GM10248 (cell line): ENCODE data around the gene HDHD5.

Experiments
- CTCF ChIA-PET: fragments of 300-600 bp; sonication (Branson Sonifier 250); formaldehyde crosslinking; extraction: SDS; loops from one replicate; lab custom pipeline; 2021; ENCODE audit warnings: antibody characterized with exemption; lab: Yijun Ruan, JAX
- POLR2A ChIA-PET: fragments of 350-650 bp; sonication (Branson Sonifier 250); formaldehyde crosslinking; extraction: SDS; loops from one replicate; lab custom pipeline; 2020; ENCODE audit warnings: antibody characterized with exemption; lab: Yijun Ruan, JAX
- DNase-seq: peaks from one replicate; pipeline ENCODE4 v3.0.0; 2012; ENCODE audit errors: extremely low spot score
- TF ChIP-seq, protein P1 (sequence below): IDR thresholded peaks from 2 replicates; pipeline ENCODE4 v1.5.1; 2012; ENCODE audit warnings: mild to moderate bottlenecking, low read depth; ENCODE audit errors: extremely low read depth, missing control alignments, control extremely low read depth

Gene HDHD5

DNA sequence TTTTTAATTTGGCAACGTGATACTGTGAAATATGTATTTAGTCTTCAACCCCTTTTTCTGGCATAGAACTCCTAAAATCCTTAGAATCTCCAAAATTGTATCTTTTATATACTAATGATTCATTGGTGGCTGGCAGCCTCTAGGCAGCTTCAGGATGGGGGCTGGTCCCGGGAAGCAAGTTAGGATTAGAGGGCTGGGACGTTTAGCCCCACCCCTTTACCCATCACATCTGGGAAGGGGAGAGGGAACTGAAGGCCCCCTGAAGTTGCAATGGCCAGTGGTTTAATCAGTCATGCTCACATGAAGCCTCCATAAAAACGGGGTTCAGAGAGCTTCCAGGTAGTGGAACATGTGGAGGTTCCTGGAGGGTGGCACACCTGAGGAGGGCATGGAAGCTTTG lies 67.2 kb downstream of the HDHD5 start:
- ChIA-PET POLR2A (no interaction called here), CTCF (no interaction called here)
- no peak for DNase-seq
- TF ChIP-seq, protein P1, sequence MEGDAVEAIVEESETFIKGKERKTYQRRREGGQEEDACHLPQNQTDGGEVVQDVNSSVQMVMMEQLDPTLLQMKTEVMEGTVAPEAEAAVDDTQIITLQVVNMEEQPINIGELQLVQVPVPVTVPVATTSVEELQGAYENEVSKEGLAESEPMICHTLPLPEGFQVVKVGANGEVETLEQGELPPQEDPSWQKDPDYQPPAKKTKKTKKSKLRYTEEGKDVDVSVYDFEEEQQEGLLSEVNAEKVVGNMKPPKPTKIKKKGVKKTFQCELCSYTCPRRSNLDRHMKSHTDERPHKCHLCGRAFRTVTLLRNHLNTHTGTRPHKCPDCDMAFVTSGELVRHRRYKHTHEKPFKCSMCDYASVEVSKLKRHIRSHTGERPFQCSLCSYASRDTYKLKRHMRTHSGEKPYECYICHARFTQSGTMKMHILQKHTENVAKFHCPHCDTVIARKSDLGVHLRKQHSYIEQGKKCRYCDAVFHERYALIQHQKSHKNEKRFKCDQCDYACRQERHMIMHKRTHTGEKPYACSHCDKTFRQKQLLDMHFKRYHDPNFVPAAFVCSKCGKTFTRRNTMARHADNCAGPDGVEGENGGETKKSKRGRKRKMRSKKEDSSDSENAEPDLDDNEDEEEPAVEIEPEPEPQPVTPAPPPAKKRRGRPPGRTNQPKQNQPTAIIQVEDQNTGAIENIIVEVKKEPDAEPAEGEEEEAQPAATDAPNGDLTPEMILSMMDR: no peak

GRCh38 chr22:17090550-17090949 lies 68.5 kb downstream of the HDHD5 start:
- CTCF ChIA-PET: interaction anchor here (1.6 kb wide), 1 partner anchor 411 kb away, joined by 4 read pairs; no protein-coding TSS in a partner anchor
- no peak for DNase-seq
- POLR2A ChIA-PET: no interaction called here
- TF ChIP-seq, protein P1: no peak
